ENCODE measurements around the gene HTRA1.
A peak's percentile ranks its signal among the peaks of the same experiment; 100 is the strongest.

HTRA1 gene

DNA sequence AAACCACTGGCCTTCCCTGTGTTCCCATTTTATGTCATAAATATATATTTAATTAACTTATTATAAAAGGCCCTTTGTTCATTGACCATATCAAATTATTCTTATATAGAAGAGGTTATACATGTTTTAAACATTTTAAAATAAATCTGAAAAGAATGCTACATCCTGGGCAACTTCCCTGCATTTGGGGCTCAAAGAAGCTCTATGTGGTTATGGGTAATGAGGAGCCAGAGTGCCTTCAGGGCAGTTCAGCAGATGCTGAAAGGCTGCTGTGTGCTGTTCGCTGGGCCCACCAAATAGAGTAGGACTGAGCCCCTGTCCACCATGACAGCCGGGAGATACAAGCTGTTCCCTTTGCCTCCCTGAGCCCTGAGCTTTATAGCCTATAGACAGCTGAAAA is 35.9 kb downstream of the HTRA1 start:
- no peak for DNase-seq

- DNase-seq, result no peak
These were observed 37.2 kb downstream of the HTRA1 start for GRCh38 chr10:122498521-122498920.

GRCh38 chr10:122499012-122499411 is 37.7 kb downstream of the HTRA1 start:
- DNase-seq, result no peak

GRCh38 chr10:122499491-122499941 is 38.2 kb downstream of the HTRA1 start:
- DNase-seq, result no peak

- DNase-seq, result no peak
These were observed 38.8 kb downstream of the HTRA1 start for GRCh38 chr10:122500194-122500593.

DNA sequence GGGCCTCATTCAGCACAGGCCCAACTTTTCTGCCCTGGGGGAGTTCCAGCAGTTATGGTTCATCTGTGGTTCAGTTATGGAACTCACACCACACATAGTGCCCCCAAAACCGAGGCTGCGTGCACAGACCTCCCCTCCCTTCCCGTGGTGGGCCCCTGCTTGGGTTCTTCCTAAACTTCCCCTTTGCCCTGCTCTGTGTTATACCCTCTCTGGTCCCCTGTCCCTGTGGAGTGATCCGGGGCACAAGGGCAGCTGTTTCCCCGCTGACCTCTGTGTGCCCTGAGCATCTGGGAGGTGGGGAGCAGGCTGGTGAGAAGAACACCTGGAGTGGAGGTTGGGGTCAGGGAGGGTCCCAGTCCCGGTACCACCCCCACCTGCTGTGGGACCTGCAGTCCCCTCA is 39.4 kb downstream of the HTRA1 start:
- no peak for DNase-seq

GRCh38 chr10:122503012-122503411 is 41.7 kb downstream of the HTRA1 start:
- no peak for DNase-seq

DNA sequence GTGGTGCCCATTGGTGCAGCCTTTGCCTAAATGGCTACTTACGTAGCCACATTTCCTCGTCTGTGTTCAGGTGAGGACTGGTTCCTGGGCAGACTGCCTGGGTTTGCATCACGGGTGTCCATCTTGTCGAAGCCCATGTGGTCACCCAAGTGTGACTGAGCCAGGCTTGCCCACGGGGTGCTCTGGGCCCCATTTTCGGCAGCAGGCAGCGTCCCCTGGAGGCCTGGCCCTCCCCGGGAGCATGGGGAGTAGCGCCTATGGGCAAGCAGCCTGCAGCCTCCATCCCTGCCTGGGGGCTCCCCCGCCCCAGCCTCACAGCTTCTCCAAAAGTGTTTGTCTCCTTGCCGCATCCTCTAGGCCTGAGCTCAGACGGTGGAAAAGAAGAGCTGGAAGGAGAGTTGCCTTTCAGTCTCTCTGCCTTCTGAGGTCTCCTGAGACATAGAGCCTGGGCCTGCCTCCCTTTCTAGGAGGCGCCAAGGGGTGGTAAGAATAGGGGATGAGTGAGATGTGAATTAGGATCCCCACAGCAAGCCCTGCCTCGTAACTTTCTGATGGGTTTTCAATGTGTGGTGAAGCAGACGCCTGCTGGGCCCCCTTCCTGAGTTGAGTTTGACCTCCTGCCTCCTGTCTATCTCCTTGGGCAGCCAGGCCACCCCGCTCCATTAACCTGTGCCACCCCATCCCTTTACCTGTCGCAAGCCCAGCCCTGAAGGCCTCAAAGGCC is 42.7 kb downstream of the HTRA1 start:
- no peak for DNase-seq

- no peak for DNase-seq
These were observed 43.2 kb downstream of the HTRA1 start for GRCh38 chr10:122504610-122504950.

DNA sequence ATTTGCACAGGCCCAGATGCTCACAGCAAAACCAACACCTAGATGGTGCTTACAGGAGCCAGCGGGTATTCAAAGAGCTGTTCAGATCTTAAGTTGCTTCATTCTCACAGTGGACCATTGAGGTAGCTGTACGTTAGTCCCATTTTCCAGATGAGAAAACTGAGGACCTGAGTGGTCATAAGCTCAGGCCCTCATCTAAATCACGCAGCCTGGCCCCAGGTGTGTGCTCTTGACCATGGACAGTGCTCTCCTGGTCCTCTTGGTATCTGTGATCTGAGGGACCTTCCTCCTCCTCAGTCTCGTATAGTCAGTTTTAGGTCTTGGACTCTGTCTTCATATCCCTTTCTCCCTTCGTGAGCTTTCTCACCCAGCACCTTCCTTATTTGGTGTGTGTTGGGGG is 43.7 kb downstream of the HTRA1 start:
- no peak for DNase-seq

- no peak for DNase-seq
These were observed 44.7 kb downstream of the HTRA1 start for GRCh38 chr10:122505885-122506645.

DNA sequence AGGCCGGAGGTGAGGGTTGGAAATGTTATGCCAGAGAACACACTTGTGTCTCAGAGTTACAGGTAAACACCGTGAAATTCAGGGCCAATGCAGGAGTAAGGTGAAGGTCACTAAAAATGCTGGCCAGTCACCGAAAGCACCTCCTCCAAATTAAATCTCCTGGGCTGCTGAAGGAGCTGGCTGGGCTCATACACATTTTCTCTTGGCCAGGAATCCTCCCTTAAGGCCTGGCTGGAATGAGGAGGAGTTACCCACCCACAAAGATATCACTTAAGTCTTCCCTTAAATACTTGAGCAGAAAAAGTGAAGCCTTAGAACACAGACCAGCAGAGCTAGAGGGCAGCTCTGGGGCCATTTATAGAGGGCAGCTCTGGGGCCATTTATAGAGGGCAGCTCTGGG is 46.3 kb downstream of the HTRA1 start:
- no peak for DNase-seq

DNA sequence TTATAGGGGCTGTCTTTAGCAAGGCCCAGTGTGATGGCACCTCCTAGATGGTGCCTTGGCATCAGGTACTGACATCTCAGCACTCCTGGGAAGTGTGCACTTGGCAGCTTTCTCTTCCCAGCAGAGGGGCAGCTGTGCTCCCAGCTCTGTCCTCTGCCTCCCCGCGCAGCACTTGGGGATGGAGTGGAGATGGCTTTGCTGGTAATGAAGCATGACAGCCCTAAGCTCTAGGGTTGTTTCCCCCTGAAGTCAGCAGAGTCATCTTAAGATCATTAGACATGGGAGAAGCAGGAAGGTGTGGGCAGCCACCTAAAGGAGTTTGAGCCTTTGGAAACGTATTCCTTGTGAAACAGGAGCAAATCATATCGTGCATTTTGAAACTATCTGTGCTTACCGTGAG is 46.7 kb downstream of the HTRA1 start:
- no peak for DNase-seq

DNA sequence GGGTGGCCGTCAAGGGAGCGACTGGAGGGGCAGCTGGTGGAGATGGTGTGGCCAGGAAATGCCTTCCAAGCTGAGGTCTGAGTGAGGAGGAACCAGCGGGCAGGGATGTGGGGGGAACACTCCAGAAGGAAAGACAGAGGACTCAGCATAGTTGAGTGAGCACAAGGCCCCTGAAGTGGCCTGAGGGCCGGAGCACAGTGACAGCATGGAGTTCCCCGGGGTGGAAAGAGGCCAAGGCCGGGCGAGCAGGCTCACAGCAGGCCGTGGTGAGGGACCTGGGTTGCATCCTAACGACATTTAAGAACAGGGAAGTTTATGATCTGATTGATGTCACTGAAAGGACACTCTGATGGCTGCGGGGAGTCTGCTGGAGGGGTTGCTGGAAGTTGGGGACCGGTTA is 48.0 kb downstream of the HTRA1 start:
- no peak for DNase-seq

DNA sequence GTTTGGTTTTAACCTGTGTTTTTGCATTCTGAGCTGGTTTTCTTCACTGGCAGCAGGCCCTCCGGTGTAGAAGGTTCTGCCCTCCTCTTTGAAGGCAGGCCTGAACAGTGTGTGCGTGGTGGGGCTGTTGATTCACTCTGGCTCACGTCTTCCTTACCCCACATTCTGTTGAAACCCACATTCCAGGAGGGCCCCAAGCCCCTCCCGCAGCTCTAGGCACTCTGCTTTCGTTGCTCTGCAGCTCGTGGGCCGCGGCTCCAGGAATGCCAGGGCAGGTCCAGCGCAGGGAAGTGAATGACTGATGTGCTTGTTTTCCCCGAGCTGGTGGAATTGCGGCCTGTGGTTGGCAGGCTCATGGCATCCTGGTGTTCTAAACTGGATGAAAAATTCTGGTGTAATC is 49.0 kb downstream of the HTRA1 start:
- DNase-seq, result no peak

DNA sequence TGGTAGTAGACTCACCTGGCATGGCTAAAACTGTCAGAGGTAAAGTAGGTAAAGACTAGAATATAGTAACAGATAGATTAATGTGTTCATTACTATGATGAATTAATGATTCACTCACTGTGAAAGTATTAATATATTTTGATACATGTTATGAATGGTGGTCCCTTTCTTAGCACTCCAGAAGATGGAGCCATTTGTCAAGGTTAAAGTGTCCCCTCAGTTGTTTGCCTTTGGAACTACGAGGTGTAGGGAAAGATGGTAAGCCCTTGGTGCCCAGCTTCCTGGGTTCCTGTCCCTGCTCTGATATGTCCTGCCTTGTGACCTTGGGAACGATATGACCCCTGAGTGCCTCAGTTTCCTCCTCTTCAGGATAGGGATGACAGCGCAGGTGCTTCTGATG is 49.4 kb downstream of the HTRA1 start:
- DNase-seq, result no peak

- DNase-seq, result no peak
These were observed 51.7 kb downstream of the HTRA1 start for GRCh38 chr10:122513053-122513452.

- DNase-seq, result no peak
These were observed 52.9 kb downstream of the HTRA1 start for GRCh38 chr10:122514045-122514840.

GRCh38 chr10:122515022-122515424 is 53.7 kb downstream of the HTRA1 start:
- no peak for DNase-seq

DNA sequence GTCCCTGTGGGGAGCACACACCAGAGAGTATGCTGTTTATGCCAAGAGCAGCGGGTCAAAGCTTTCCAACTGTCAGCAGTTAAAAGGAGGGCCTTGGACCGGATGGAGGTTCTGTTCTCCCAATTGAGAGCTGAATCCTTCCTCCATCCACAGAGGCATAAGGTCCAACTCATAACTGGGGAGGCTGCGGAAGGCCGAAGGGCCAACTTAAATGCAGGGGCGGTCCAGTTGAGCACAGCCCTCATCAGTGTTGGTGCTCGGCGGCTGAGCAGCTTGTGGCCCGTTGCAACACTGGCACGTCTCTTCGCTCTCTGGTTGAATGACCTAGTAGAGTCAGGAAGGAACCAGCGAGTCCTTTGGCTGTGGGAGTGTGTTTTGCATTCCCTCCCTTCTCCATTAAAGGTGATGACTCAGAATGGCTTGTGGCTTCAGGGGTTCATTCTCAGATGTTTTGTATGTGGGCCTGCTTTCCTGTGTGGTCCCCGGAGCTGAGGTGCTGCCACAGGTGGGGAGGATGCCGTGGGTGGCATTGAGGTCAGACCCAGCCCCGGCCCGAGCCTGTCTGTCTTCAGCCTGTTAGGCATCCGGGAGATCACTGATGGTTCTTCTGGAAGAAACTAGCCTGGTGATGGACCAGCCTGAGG is 54.4 kb downstream of the HTRA1 start:
- DNase-seq, result peak; percentile 54

- no peak for DNase-seq
These were observed 55.4 kb downstream of the HTRA1 start for GRCh38 chr10:122516734-122517133.

DNA sequence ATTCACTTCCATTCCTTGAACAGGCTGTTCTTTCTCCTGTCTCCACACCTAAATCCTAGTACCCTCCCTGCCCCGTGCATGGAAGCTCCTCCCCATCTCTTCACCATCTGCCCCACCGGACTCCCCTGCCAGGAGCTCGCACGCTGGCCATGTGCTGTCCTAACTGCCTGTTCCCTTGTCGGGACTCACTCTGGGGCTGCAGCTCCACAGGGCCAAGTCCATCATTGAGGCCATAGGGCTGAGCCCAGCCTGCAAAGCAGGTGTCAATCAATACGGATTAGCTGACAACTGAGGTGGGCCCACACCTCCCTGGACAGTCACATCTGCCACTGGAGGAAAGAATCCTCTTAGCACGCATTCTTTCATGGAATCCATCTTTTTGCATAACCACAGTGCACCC is 57.8 kb downstream of the HTRA1 start:
- no peak for DNase-seq

- no peak for DNase-seq
These were observed 58.5 kb downstream of the HTRA1 start for GRCh38 chr10:122519873-122520272.
